SW480 (cell line): Measurements from ENCODE around the gene RASL10B.
"Not testable (repeated sequence)": the region's sequence is repeated elsewhere in the genome, so short reads cannot be mapped to it uniquely, and the experiment has no call there.

Experiments
- DNase-seq: peaks from one replicate; pipeline ENCODE4 v3.0.0-alpha.2; 2016; ENCODE audit warnings: low spot score

RASL10B gene

DNA sequence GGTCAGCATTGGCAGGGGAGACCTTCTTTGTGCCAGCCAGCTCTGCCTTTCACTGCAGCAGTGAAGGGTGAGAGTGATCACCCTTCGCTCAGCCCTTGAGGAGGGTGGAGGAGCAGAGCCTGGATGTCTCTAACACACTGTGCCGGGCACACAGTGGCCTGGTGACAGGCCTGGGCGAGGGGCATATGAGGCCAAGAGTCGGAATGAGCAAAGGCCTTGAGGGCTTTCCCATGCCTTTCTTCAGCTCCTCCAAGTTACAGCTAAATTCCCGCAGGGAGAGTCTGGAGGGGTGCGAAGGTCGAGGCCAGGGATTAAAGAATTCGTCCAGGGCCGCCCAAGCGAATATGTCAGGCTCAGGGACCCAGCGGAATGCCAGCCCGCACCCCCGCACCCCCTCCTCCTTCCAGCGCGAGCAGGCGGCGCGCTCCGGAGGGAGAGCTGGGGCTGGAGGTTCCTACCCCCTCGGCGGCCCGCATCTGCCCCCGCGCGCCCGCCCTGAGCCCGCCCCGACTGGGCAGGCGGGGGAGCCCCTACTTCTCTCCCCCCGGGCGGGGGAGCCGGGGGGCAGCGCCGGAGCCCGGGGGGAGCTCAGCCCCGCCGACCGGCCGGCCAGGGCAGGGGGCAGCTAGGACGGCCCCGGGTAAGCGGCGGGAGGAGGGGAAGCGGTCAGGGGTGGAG is at the start of gene RASL10B:
TSS of gene RASL10B (plus strand) at position 401 of the 678 bp plus-strand sequence. CDS start 3,546 bp downstream, outside the sequence.
- peak; percentile 36 for DNase-seq

DNA sequence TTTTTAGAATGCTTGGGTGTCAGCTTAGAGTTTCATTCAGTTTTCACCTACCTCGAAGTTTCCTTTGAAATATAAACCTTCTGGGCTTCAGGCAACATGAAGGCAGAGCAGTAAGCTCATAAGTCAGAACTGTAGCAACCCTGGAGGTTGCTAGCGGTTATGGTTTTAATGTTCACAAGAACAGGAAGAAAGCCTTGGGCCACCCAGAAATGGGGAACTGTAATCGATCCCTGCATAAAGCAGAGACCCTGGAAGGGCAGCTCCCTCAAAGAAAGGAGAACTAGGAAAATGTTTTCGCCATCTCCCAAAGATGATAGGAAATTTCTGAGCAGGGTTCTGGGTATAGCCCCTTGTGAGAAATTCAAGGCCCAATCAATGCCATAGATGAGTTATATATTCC is 47.8 kb upstream of the RASL10B start:
- DNase-seq, result no peak

GRCh38 chr17:35684055-35684802 is 47.2 kb upstream of the RASL10B start:
- DNase-seq, result no peak

DNA sequence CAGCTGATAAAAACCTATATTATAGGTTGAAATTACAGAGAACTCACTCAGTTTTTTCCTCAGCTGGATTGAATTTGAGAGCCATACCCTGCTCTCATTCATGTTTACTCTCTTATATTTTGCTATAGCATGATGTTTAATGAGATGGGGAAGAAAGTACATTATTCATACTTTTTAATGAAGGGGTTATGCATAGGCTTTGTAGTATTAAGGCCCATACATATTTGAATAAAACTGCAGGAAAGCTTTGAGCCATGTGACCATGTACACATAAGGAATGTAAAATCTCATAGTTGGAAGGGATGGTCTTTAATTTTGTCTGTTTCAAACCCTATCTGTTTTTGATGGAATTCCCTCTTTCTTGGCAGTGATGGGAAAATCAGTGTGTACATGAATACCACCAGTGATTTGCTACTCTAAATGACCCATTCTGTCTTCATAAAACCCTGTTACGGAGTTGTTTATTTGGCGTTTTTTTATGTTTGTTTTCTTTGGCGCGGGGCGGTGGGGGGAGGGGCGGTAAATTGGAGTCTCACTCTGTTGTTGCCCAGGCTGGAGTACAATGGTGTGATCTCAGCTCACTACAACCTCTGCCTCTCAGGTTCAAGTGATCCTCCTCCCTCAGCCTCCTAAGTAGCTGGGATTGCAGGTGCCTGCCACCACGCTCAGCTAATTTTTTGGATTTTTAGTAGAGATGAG is 38.8 kb upstream of the RASL10B start:
- DNase-seq, result no peak

- no peak for DNase-seq
Observed at GRCh38 chr17:35693662-35694061, 37.8 kb upstream of the RASL10B start.

DNA sequence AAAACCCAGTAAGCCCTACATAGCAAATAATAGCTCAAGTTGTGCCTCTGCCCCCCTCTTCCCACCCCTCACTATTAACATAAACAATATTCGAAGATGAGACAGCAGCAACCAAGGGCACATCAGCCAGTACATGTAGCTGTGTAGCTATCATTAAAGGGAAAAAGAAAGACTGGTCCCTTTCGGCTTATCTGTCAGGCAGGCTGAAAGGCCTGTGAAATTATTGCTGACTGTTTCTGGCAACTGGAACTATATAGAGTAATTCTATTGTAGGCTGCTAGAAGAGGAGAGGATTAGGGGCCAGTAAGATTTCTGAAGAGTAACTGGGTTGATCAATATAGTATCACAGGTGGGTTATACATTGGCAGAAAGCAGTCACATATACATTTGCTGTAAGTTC is 36.5 kb upstream of the RASL10B start:
- DNase-seq, result no peak

DNA sequence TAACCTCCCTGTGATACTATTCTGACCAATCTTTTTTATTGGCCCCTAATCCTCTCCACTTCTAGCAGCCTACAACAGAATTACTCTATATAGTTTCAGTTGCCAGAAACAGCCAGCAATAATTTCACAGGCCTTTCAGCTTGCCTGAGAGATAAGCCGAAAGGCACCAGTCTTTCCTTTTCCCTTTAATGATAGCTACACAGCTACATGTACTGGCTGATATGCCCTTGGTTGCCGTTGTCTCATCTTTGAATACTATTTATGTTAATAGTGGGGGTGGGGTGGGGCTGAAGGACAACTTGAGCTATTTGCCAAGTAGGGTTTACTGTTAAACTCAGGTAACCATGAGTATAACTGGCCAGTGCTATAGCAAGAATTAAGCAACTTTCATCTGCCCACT is 35.8 kb upstream of the RASL10B start:
- no peak for DNase-seq

GRCh38 chr17:35698800-35699199 is 32.6 kb upstream of the RASL10B start:
- no peak for DNase-seq

GRCh38 chr17:35700150-35700549 is 31.3 kb upstream of the RASL10B start:
- no peak for DNase-seq

GRCh38 chr17:35701491-35701890 is 29.9 kb upstream of the RASL10B start:
- DNase-seq, result no peak

GRCh38 chr17:35703308-35703707 is 28.1 kb upstream of the RASL10B start:
- DNase-seq, result not testable (repeated sequence)

DNA sequence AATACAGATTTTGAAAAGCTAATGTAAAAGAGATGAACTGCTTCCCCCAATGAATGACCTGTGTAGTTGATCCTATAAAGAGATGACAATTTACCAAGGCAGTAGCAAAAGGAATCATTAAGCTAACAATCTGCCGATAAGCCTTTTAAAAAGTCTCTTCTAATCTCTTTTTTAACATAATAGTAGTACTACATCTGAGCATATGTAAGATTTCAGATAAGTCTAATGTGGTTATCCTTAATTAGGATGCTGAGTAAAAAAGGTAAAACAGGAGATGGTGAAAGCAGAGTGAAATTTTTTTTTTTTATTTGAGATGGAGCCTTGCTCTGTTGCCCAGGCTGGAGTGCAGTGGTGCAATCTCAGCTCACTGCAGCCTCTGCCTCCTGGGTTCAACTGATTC is 26.2 kb upstream of the RASL10B start:
- DNase-seq, result no peak

DNA sequence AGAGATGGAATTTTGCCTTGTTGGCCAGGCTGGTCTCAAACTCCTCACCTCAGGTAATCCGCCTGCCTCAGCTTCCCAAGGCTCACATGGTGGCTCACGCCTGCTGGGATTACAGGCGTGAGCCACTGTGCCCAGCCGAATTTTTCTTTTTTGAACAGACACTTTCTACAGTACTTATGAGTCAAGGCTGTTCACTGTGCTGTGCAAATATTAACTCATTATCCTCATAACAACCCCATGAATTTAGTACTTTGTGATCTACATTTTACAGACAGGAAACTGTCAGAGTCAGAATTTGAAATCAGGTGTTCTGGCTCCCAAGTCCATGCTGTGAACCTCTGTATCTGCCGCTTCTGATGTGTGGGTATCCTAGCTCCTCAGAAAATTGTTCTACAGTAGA is 25.7 kb upstream of the RASL10B start:
- DNase-seq, result no peak

- no peak for DNase-seq
Observed at GRCh38 chr17:35708149-35708548, 23.3 kb upstream of the RASL10B start.

- DNase-seq, result no peak
Observed at GRCh38 chr17:35708951-35709350, 22.5 kb upstream of the RASL10B start.

- no peak for DNase-seq
Observed at GRCh38 chr17:35709874-35710273, 21.6 kb upstream of the RASL10B start.

DNA sequence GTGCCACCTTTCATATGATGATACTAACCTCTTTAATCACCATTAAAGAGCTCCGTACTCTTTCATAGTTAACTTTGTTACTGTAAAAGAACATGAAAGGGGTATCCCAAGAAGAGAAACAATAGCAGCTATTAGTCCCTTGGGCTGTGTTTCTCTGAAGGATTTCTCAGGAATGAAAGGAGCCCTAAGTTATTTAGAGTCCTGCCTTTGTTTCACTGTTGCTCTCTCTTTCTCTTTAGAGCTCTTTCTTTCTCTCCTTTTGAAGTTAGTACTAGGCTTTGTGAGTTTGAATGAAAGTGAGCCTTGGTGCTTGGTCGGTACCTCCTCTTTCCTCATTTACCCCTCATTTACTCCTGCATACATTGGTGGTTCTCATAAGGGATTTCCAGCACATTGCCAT is 20.5 kb upstream of the RASL10B start:
- no peak for DNase-seq

DNA sequence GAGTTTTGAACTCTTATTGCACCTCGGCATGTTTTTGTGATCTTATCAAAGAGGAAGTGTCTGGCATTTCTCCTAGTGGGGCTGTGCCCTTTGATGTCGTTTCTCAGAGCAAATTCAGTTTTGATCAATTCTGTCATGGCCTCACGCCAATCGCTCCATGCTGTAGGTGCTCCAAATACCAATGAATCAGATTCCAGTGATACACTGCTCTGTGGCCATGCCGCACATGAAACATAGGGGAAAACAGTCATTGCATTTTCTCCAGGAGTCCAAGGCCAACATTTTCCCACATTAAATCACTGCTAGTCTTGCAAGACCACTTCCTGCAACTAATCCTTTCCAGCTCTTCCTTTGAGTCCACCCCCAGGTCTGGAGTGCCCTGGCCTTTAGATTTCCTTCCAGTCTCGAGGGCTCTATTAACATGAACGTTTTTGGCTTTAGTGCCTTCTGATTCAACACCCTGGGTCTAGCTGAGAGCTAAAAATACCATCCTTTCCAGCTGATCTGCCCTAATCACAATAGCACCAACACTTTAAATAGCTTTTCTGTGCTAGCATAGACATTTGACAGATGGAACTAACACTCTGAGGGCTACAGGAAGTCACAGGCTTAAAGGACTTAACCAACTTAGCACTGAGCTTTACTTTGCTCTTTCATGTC is 18.2 kb upstream of the RASL10B start:
- DNase-seq, result peak; percentile 46

DNA sequence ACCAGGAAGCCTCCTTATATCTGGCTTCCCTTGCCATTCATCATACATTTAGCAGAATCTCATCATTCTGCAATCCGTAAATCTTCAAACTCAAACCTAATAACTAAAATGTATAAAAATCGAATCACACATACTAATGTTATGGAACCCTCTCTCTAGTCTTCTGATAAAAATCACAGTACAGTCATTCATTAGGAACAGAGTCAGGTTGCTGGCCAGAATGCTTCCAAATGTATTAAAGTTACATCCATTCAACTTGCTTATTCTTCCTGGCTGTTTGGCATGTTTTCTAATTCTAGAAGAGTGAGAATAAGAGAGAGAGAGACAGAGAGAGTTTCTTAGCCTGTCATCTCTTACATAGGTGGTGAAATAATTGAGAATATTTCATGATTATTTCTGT is 16.5 kb upstream of the RASL10B start:
- DNase-seq, result no peak

- no peak for DNase-seq
Observed at GRCh38 chr17:35715416-35715815, 16.0 kb upstream of the RASL10B start.

DNA sequence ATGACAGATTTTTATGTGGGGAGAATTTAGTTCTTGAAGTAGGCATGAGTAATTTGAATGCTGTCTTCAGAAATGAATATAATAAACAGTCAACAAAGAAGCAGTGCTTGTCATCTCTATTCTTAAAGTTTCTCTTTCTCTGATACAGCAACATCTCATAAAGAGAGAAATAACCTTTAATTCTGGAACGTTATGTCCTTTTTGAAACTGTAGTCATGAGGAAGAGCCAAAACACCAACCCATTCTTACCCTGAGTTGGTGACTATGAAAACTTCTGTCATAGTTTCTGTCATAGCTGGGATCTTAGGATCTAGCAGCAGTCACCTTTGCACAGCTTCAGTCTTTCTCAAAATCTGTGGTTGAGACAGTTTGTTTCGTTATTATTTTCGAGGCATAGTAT is 15.3 kb upstream of the RASL10B start:
- DNase-seq, result no peak

- no peak for DNase-seq
Observed at GRCh38 chr17:35716897-35717465, 14.5 kb upstream of the RASL10B start.
